Bronchial epithelial cell (primary cell): ENCODE results near the gene BCAR3. TPM values are rescaled to one million over a fixed set of nuclear protein-coding genes. Genes with fewer than 3 reads are reported as not detected.

Source experiments
- DNase-seq: peaks from one replicate; pipeline ENCODE4 v3.0.0-alpha.2; 2010; ENCODE audit warnings: low read depth
- FAIRE-seq: peaks from 2 replicates; lab custom pipeline; 2011; peaks lifted over from hg19 to GRCh38; lab: Jason Lieb, UNC
- H3K27me3 ChIP-seq: 2 replicates; pipeline ENCODE4 v1.5.1; 2011; ENCODE audit warnings: low read length; ENCODE audit not compliant: control insufficient read depth, insufficient read depth
- H3K36me3 ChIP-seq: 2 replicates; pipeline ENCODE4 v1.5.1; 2011; ENCODE audit warnings: low read length; ENCODE audit not compliant: control insufficient read depth, insufficient read depth
- H3K4me3 ChIP-seq: 2 replicates; pipeline ENCODE4 v1.5.1; 2011; ENCODE audit warnings: mild to moderate bottlenecking, low read depth, low read length, control low read depth
- total RNA-seq: library from RNA; depleted of rRNA; stranded (reverse); fragments of >200 nt; gene quantifications from 2 replicates; pipeline ENCODE4 v1.2.1, GENCODE V29; 2014
- TF ChIP-seq, protein P1 (sequence below): IDR thresholded peaks from 2 replicates; pipeline ENCODE4 v1.5.1; 2011; ENCODE audit warnings: mild to moderate bottlenecking, moderate library complexity, low read length, control low read depth, inconsistent platforms; ENCODE audit not compliant: insufficient read depth, severe bottlenecking

BCAR3 gene
- total RNA-seq, 1 donor from 2014 or later = 69.5 TPM

DNA sequence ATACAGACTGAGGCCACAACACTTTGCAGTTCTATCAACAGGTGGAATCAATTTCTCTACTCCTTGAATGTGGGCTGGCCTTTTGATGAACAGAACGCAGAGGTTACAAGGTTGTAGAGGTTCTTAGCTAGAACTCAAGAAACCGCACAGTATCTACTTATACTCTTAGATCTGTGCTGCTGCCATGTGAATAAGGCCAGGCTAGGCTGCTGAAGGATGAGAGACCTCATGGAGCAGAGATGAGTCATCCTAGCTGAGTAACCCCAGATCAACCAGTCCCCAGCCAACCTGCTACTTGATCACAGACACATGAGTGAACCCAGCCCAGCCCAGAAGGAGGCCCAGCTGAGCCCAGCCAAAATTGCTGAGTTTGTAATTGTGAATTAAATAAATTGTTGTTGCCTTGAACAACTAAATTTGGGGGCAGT lies 35.3 kb upstream of the BCAR3 start:
- Histone ChIP-seq H3K4me3 (no peak overlapping the region), H3K36me3 (no peaks in the 10 kb centered on the region), H3K27me3 (no peaks in the 10 kb centered on the region)
- DNase-seq (peak; percentile 79), FAIRE-seq (no peak)
- TF ChIP-seq, protein P1, sequence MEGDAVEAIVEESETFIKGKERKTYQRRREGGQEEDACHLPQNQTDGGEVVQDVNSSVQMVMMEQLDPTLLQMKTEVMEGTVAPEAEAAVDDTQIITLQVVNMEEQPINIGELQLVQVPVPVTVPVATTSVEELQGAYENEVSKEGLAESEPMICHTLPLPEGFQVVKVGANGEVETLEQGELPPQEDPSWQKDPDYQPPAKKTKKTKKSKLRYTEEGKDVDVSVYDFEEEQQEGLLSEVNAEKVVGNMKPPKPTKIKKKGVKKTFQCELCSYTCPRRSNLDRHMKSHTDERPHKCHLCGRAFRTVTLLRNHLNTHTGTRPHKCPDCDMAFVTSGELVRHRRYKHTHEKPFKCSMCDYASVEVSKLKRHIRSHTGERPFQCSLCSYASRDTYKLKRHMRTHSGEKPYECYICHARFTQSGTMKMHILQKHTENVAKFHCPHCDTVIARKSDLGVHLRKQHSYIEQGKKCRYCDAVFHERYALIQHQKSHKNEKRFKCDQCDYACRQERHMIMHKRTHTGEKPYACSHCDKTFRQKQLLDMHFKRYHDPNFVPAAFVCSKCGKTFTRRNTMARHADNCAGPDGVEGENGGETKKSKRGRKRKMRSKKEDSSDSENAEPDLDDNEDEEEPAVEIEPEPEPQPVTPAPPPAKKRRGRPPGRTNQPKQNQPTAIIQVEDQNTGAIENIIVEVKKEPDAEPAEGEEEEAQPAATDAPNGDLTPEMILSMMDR = no peak

DNA sequence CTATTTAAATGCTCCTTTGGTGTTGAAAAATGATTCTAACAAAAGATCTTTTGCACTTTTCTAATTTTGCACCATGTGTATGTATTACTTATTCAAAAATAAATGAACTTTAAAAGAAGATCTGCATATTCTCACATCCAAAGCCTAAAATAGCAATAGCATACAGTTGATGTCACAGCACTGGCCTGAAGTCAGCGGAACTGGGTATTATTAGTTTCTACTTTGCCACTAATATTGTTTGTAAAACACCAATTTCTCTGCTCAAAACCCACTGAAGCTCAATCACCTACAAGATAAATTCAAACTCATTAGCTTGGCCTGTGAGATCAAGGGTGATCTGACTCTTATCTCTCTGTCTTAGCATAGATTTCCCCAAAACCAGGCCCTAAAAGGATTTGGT lies 34.5 kb upstream of the BCAR3 start:
- Histone ChIP-seq H3K27me3 (no peaks in the 10 kb centered on the region), H3K4me3 (no peak overlapping the region), H3K36me3 (no peaks in the 10 kb centered on the region)
- no peak for FAIRE-seq
- no peak for DNase-seq
- TF ChIP-seq, protein P1 = no peak

DNA sequence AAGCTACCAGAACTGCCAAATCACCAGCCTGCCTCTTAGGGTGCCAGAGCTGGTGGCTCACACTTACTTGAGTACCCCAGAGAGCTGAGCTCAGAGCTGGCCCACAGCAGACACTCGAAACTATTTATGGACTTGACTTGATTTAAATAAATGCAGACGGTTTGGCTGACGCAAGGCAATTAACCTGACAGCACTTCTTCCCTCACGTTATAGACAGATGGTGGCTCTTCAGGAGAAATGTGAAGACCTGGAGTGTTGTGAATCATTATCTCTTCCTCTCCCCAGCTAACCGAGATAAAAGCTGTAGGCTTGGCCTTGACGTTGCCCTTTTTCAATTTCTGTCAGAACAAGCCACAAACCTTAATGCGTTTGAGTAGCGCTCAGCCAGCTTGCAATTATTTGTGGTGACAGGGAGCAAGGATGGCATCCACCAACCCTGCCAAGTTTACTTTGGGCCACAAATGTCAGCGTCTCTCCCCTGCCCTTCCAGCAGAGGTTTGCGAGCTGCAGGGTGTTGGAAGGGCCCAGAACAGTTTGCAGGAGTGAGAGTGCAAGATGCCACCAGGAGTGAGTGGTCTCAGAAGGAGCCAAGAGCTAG lies 34.0 kb upstream of the BCAR3 start:
- H3K27me3 ChIP-seq = no peaks in the 10 kb centered on the region
- no peak overlapping the region for H3K4me3 ChIP-seq
- TF ChIP-seq, protein P1 = no peak
- H3K36me3 ChIP-seq = no peaks in the 10 kb centered on the region
- no peak for DNase-seq
- FAIRE-seq = no peak

DNA sequence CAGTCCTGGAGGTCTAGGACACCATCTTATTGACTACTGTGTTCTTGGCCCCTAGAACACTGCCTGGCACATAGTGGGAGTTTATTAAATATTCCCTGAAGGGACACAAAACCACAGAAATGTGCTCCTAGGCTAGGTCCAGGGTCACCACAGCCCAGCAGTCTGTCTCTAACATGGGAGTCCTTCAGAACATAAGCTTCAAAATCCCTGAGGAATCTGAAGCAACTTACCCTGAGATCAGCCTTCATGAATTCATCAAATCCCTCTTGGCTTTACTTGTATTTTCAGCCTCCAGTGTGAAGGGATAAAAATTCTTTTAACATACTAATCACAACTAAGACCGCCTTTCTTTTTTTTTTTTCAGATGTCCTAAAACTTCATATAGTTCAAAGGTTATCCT lies 32.7 kb upstream of the BCAR3 start:
- FAIRE-seq (no peak), DNase-seq (no peak)
- TF ChIP-seq, protein P1 = no peak
- no peaks in the 10 kb centered on the region for H3K36me3 ChIP-seq
- no peak overlapping the region for H3K4me3 ChIP-seq
- H3K27me3 ChIP-seq = no peaks in the 10 kb centered on the region

DNA sequence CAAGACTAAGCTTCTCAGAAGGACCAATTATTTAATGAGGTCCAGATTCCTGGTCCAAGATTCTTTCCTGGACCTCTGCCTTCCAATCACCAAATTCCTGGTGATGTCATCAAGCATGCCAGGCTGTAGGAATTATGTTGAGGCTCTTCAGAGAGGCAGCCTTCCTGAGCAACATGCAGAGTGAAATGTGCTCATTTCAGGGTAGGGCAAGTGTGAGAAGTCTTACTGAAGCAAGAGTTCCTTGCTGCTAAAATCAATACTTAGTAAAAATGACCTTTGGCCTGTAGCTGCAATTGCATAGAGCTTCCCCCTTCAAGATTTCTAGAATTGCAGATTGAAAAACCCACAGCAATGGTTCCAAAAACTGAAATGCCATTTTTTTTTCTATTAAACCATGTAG lies 31.7 kb upstream of the BCAR3 start:
- no peaks in the 10 kb centered on the region for H3K27me3 ChIP-seq
- DNase-seq (no peak), FAIRE-seq (no peak)
- TF ChIP-seq, protein P1 = no peak
- H3K36me3 ChIP-seq = no peaks in the 10 kb centered on the region
- no peak overlapping the region for H3K4me3 ChIP-seq

DNA sequence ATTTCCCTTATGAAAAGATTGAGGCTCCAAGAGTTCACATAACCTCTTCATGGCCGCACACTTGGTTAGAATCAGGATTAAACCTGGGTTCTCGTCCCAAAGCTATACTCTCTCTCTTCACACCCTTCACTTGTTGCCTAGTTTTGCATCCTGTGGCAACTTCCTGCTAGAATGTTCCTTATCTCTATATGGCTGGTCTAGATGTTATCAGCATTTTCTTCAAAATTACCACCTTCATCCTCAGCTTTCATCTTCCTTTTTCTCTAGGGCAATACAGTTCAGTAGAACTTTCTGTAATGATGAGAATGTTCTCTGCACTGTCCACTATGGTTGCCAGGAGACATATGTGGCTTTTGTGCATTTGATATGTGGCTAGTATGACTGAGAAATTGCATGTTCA lies 31.1 kb upstream of the BCAR3 start:
- no peaks in the 10 kb centered on the region for H3K36me3 ChIP-seq
- H3K4me3 ChIP-seq = no peak overlapping the region
- DNase-seq = no peak
- no peak for FAIRE-seq
- TF ChIP-seq, protein P1 = no peak
- H3K27me3 ChIP-seq = no peaks in the 10 kb centered on the region
